IMR-90 (cell line): Measurements from ENCODE around the gene OR52K1.

Experiments used
- BHLHE40 ChIP-seq: fragments of 150-350 bp; IDR thresholded peaks from 2 replicates; pipeline ENCODE4 v1.6.1; 2016; ENCODE audit warnings: mild to moderate bottlenecking, low read depth, low read length
- CEBPB ChIP-seq: IDR thresholded peaks from 2 replicates; pipeline ENCODE4 v1.6.1; 2012; ENCODE audit warnings: low read depth, low read length, improper control_type of control experiment
- CHD1 ChIP-seq: IDR thresholded peaks from 2 replicates; pipeline ENCODE4 v1.6.1; 2012; ENCODE audit warnings: low read depth, low read length, improper control_type of control experiment
- FOS ChIP-seq: fragments of 150-350 bp; IDR thresholded peaks from 2 replicates; pipeline ENCODE4 v1.6.1; 2016; ENCODE audit warnings: low read depth, low read length
- MAFK ChIP-seq: IDR thresholded peaks from 2 replicates; pipeline ENCODE4 v1.6.1; 2012; ENCODE audit warnings: low read depth, low read length, improper control_type of control experiment
- MXI1 ChIP-seq: IDR thresholded peaks from 2 replicates; pipeline ENCODE4 v1.6.1; 2012; ENCODE audit warnings: low read depth, mild to moderate bottlenecking, low read length, moderate library complexity, borderline replicate concordance
- POLR2A ChIP-seq: IDR thresholded peaks from 2 replicates; pipeline ENCODE4 v1.6.1; 2012; ENCODE audit warnings: mild to moderate bottlenecking, low read depth, low read length
- RAD21 ChIP-seq: IDR thresholded peaks from 2 replicates; pipeline ENCODE4 v1.6.1; 2012; ENCODE audit warnings: low read length, improper control_type of control experiment
- RCOR1 ChIP-seq: IDR thresholded peaks from 2 replicates; pipeline ENCODE4 v1.6.1; 2012; ENCODE audit warnings: mild to moderate bottlenecking, low read length, improper control_type of control experiment; ENCODE audit not compliant: insufficient replicate concordance
- RFX5 ChIP-seq: IDR thresholded peaks from 2 replicates; pipeline ENCODE4 v1.8.0; 2012; ENCODE audit warnings: low read depth, mild to moderate bottlenecking, low read length, moderate library complexity
- TF ChIP-seq, protein P1 (sequence below): conservative IDR thresholded peaks from 2 replicates; pipeline ENCODE4 v1.5.1; 2012; ENCODE audit warnings: mild to moderate bottlenecking, low read depth, low read length, improper control_type of control experiment
- TF ChIP-seq, protein P2 (sequence below): fragments of 150-350 bp; IDR thresholded peaks from 2 replicates; pipeline ENCODE4 v1.6.1; 2016; ENCODE audit warnings: low read depth, mild to moderate bottlenecking, low read length, moderate library complexity, borderline replicate concordance
- TF ChIP-seq, protein P3 (sequence below): fragments of 150-350 bp; IDR thresholded peaks from 2 replicates; pipeline ENCODE4 v1.6.1; 2017; ENCODE audit warnings: mild to moderate bottlenecking, antibody characterized with exemption, low read length, low read depth

DNA sequence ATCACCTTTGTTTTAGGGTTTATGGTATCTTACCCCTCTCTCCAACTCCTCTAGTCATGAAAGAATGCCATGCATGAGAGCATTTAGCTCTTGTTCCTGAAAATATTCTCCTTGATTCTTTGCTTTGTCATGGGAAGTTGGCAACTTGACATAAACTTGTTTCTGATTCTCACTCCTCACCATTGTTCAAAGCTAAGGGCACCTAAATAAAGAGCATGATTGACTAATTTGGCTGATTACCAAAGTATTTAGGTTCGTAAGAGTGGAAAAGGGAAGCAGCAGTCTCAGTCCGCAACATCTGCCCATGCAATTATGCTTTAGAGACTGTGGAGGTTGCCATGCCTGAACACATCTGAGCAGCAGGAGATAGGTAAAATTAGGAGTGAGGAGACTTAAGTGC lies 26.4 kb downstream of the OR52K1 start:
- TF ChIP-seq, protein P1, sequence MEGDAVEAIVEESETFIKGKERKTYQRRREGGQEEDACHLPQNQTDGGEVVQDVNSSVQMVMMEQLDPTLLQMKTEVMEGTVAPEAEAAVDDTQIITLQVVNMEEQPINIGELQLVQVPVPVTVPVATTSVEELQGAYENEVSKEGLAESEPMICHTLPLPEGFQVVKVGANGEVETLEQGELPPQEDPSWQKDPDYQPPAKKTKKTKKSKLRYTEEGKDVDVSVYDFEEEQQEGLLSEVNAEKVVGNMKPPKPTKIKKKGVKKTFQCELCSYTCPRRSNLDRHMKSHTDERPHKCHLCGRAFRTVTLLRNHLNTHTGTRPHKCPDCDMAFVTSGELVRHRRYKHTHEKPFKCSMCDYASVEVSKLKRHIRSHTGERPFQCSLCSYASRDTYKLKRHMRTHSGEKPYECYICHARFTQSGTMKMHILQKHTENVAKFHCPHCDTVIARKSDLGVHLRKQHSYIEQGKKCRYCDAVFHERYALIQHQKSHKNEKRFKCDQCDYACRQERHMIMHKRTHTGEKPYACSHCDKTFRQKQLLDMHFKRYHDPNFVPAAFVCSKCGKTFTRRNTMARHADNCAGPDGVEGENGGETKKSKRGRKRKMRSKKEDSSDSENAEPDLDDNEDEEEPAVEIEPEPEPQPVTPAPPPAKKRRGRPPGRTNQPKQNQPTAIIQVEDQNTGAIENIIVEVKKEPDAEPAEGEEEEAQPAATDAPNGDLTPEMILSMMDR = no peak
- TF ChIP-seq FOS = no peak
- TF ChIP-seq, protein P2, sequence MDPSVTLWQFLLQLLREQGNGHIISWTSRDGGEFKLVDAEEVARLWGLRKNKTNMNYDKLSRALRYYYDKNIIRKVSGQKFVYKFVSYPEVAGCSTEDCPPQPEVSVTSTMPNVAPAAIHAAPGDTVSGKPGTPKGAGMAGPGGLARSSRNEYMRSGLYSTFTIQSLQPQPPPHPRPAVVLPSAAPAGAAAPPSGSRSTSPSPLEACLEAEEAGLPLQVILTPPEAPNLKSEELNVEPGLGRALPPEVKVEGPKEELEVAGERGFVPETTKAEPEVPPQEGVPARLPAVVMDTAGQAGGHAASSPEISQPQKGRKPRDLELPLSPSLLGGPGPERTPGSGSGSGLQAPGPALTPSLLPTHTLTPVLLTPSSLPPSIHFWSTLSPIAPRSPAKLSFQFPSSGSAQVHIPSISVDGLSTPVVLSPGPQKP = no peak
- TF ChIP-seq CHD1 = no peak
- TF ChIP-seq CEBPB = no peak
- TF ChIP-seq POLR2A = no peak
- no peak for TF ChIP-seq RAD21
- TF ChIP-seq RFX5 = no peak
- TF ChIP-seq RCOR1 = no peak
- TF ChIP-seq, protein P3, sequence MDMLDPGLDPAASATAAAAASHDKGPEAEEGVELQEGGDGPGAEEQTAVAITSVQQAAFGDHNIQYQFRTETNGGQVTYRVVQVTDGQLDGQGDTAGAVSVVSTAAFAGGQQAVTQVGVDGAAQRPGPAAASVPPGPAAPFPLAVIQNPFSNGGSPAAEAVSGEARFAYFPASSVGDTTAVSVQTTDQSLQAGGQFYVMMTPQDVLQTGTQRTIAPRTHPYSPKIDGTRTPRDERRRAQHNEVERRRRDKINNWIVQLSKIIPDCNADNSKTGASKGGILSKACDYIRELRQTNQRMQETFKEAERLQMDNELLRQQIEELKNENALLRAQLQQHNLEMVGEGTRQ = no peak
- no peak for TF ChIP-seq BHLHE40
- TF ChIP-seq MAFK = no peak
- TF ChIP-seq MXI1 = no peak
